ENCODE results near the gene LIF.

GRCh38 chr22:30244066-30244465, 2.5 kb downstream of the LIF start:
- TF ChIP-seq CTCF (IDR thresholded peaks at IDR 0.05; ENCODE audit: insufficient read depth, low read length, poor library complexity, severe bottlenecking) (no peak), EZH2phosphoT487 (conservative IDR thresholded peaks at IDR 0.05; ENCODE audit: low read length) (no peak)
